ENCODE results near the gene FCN1.
"Not testable (repeated sequence)": the region's sequence is repeated elsewhere in the genome, so short reads cannot be mapped to it uniquely, and the experiment has no call there.

The FCN1 gene

DNA sequence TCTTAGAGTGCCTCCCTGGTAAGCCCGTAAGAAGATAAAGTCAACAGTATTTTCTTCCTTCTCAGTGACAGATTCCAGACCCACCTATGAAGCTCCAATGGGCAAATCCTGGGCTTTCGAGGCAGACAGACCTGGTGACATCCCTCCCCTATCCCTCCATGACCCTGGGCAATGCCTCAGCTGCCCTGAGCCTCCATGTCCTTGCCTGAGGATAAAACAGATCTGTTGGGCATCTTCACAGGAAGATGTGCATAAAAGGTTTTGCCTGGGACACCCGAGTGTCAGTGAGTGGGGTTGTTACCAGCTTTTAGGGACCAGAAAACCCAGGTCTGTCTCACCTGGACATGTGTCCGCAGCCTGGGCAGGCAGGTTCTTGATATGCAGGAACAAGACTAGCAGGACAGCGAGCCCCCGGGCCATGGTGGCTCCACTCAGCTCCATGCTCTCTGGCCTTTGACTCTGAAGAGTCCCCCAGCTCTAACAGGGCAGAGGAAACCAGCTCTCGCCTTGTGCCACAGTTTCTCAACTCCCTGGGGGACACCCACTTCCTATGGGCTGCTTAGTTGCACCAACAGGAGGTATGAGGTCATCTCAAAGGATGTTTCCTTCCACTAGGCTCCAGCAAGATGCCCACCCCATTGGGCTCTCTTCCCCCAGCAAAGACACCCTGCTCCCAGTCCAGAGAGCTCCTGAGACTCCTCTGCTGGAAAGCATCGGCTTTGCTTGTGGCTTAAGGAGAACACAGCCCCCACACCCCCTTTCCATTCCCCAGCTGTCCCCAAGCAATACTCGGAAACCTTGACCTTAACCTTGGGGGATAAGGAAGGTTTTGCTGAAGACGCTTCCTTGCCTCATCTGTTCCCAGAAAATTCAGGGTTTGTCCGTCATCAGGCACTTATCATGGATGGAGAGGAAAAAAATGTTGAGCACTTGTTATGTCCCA lies at the start of gene FCN1:
FCN1 (minus strand) TSS at position 482 of the 943 bp plus-strand sequence; CDS start at position 441, 41 bp downstream.
- no peak for DNase-seq

DNA sequence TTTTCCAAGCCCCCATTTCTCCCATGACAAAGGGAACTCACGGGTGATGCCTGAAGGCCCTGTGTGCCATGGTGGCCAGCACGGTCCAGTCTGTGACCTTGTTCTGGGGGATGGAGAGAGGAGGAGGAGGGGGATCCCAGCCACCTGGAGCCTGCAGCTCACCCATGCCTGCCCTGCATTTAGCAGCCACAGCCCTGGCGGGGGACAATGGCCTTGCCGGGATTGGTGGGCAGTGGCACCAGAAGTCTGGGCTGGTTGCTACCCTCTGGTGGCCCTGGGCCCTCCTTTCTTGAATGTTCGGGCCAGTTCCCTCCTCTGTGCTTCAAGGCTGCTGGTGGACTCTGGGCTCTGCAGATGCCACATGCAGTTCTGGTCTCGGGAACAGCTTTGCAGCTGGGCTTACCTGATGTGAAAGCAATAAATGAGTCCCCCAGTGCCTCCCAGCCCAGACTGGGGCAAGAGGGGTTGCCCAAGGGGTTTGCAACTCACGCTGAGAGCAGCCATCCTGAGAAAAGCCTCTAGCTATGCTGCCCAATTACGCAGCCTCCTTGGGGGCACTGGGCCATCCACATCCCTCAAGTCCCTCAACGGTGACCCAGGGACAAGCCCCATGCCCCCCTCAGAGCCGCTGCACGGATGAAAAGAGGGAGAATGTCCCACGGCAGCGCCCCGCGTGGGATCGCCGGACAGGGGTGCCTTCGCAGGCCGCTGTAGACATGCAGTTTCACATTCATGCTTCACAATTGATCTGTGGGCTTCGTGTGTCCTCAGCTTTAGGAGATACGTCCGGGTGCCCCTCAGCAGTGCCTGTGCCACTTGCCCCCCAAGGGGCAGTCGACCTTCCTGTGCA lies 49.2 kb upstream of the FCN1 start:
- DNase-seq: no peak

DNA sequence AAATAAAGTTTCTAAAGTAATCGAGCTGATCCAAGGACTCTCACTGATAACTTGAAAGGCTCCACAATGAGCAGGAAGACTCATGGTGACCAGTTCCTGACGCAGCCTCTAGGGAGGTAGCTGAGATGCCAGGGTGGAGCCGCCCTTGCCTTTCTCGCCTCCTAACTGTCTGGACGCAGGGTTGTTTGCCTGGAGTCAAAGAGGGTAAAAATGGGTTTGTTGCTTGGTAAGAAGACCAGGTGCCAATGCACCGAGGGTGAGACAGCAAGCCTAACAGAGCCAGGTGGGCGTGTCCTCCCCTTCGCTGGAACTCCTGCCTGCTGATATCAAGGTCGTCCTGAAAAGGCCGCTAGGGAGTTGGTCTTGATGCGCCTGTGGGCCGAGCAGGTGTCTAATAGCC lies 48.6 kb upstream of the FCN1 start:
- DNase-seq: no peak

- DNase-seq: no peak
These were observed 48.1 kb upstream of the FCN1 start for GRCh38 chr9:134965851-134966250.

DNA sequence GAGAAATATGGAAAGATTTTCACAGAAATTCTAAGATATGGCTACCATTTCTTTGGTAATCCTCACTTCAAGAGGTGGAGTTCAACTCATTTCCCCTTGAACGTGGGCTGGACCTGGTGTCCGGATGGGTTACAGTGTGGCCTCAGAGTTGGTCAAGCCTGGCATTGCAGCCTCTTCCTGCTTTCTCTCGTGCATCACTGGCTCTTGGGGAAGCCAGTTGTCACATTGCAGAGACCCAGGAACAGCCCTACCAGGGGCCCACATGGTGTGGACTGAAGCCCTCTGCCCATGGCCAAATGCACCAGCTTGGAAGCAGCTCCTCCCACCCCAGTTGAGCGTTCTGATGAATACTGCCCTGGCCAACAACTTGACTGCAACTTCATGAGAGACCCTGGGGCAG lies 47.7 kb upstream of the FCN1 start:
- no peak for DNase-seq

GRCh38 chr9:134964271-134965055 lies 46.8 kb upstream of the FCN1 start:
- no peak for DNase-seq

DNA sequence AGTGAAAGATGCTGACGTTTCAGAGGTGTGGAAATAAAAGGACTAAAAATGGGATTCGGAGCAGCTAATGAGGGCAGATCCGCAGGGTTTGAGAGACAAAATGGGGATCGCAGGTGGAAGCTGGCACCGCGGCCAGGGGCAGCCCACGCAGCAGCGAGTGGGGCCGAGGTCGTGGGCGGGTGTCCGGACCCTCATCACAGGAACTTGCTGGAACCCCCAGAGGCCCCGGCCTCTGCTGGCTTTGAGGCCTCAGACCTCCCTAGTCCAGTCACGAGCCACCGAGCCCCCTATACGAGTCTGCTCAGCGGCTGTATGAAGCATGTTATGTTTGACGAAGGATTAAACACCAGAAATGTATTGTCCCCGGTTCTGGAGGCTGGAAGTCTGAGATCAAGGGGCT lies 45.8 kb upstream of the FCN1 start:
- no peak for DNase-seq

GRCh38 chr9:134962973-134963364 lies 45.3 kb upstream of the FCN1 start:
- DNase-seq: no peak

GRCh38 chr9:134962065-134962972 lies 44.6 kb upstream of the FCN1 start:
- no peak for DNase-seq

GRCh38 chr9:134961331-134962064 lies 43.8 kb upstream of the FCN1 start:
- no peak for DNase-seq

GRCh38 chr9:134960701-134961181 lies 43.0 kb upstream of the FCN1 start:
- DNase-seq: no peak

DNA sequence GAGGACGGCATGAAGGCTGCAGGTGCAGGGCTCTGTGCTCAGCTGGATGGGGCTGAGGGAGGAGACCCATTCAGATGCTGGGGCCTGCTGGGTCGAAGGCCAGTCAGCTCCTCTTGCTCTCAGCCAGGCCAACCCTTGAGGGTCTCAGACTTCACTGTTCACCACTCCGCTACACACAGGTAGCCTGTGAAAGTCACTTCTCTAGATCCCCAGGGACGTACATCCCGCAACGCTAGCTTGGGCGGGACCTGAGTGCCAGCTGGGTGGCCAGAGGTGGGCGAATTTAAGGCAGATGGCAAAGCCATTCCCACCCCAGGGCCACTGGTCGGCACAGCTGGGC lies 42.2 kb upstream of the FCN1 start:
- no peak for DNase-seq

DNA sequence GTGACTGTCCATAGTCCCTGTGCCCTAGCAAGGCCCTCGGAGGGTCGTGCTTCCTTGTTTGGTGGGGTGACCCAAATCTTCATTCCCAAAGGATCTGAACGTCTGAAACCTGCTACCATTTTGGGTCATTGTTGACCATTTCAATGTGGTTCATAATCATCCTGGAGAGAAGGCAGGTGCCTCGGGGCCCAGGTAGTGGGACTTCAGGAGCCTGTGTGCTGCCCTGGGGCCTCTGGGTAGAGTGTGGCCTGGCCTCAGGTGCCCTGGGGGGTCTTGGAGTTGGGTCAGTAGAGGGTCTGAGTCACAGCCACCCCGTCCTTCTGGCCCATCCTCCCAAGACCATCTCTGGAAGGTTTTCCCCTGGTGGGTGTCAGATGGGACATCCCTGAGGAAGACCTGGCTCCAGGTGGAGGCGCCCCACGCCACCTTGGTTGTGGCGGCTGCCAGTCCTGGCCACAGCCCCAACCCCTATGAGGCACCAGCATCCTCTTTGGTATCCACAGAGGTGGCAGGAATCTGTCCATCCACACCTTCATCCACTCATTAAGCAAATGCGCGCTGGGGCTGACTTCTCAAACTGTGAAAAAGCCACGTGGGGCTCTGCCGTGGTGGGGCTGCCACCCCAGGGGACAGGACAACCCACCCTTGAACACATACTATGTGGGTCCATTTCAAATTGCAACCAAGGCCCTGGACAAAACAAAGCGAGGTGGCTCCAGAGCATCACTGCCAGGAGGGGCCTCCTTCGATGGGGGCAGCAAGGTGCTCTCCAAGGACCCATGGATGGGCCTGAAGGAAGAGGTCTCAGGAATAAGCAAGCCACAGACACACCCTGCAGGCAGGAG lies 41.6 kb upstream of the FCN1 start:
- no peak for DNase-seq

DNA sequence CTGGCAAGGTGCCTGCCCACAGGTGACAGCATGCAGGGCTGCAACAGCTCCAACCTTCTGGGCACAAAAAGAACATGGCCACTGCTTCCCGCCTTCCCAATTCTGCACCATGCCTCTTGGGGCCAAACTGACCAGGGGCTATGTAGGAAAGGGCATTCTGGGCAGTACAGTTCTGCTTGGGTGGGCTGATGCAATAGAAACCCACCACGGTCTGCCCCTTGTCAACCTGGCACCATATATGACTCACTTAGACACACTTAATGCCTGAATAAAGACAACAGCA lies 40.2 kb upstream of the FCN1 start:
- DNase-seq: no peak

- no peak for DNase-seq
These were observed 39.6 kb upstream of the FCN1 start for GRCh38 chr9:134957165-134957944.

DNA sequence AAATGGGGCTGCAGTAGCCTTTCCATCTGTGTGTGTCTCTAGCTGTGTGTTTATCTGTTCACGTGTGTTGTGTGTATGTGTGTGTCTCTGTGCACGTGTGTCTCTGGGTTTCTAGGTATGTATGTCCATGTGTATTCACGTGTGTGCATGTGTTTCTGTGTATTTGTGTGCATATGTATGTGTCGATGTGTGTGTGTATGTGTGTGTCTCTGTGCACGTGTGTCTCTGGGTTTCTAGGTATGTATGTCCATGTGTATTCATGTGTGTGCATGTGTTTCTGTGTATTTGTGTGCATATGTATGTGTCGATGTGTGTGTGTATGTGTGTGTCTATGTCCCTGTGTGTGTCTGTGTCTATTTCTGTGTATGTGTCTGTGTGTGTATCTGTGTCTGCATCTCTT lies 38.7 kb upstream of the FCN1 start:
- DNase-seq: not testable (repeated sequence)

DNA sequence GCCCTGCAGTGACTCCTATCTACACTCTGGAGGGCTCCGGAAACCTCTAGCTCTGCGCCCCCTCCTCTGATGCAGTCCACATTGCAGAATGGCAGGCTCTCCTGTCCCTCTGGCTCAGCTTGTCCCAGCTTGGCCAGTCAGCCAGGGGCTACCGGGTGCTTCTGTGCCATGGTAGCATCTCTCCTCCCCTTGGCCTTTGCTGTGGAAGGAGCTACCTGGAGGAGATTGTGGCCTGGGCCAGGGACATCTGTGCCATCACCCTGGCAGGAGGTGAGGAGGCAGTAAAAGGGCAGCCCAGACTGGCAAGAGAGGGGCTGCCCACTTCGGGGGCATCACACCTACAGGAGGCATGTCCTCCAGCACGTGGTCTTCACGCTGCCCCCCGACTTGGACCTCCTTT lies 38.1 kb upstream of the FCN1 start:
- DNase-seq: no peak

DNA sequence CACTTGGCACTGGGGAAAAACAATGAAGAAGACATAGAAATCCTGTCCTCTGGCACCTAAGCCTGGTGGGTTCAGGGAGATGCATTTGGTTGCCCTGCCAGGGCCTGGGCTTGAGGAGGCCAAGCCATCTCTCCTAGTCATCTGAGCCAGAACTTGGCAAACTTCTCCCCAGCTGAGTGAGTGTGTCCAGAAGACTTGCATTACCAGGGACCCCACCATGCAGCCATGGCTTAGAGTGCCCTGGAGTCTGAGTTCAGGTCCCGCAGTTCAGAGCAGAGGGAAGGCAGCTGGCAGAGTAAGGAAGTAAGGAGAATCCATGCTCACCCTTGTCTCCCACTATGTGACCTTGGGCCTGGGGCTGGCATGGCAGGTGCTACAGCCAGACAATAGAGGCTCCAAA lies 37.4 kb upstream of the FCN1 start:
- no peak for DNase-seq

- no peak for DNase-seq
These were observed 34.3 kb upstream of the FCN1 start for GRCh38 chr9:134951994-134952393.

DNA sequence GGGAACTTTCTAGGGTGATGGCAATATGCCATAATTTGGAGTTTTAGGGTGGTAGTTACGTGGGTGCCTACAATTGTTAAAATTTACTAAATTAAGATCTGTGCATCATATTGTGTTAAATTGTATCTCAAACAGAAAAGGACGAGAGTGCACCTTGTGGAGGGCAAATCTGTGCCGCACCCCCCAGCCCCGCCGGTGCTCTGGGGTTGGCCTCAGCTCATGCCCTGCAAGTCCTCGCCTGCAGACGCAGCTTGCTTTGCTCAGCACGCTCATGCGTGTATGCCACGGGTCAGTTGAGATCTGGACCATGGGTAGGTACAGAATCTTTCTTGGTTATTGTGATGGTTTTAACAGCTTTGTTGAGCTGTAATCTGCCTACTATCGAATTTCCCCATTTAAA lies 33.7 kb upstream of the FCN1 start:
- no peak for DNase-seq

Measured in NCI-H2107 (cell line).